Right forelimb (tissue), 1 donor: Measurements from ENCODE around the gene GYG2.
"Not testable (repeated sequence)": the region's sequence is repeated elsewhere in the genome, so short reads cannot be mapped to it uniquely, and the experiment has no call there.

Source experiments
- DNase-seq: peaks from one replicate; pipeline ENCODE4 v3.0.0-alpha.2; 2018

Gene GYG2

DNA sequence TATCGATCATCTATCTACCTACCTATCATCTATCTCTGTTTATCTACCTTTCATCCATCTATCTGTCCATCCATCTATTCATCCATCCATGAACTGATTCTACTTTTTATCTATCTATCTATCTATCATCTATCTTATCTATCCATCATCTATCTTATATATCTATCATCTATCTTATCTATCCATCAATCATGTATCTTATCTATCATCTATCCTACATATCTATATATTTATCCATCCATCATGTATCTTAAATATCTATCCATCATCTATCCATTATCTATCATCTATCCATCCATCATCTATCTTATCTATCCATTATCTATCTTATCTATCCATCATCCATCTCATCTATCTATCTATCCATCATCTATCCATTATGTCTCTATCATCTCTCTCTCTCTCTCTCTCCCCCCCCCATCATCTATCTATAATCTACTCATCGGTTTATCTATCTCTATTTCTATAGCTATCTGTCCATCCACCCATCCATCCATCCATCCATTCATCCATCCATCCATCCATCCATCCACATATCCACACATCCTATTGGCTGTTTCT is 79.5 kb downstream of the GYG2 start:
- DNase-seq: no peak

DNA sequence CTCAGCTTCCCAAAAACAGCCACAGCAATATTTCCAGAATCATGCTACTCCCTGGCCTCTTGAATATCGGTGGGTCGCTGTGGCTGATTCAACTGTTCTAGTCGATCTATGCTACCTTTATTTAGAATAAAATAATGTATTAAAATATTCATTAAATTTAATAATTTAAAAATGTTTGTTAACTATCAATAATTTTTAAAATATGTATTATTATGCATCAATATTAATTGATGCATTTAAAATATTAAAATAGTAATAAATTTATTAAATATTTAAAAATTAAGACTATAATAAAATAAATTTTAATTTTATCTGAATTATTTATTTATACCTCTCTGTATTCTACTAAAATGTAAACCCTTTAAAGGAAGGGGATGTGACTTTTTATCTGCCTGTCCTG is 81.4 kb downstream of the GYG2 start:
- no peak for DNase-seq

DNA sequence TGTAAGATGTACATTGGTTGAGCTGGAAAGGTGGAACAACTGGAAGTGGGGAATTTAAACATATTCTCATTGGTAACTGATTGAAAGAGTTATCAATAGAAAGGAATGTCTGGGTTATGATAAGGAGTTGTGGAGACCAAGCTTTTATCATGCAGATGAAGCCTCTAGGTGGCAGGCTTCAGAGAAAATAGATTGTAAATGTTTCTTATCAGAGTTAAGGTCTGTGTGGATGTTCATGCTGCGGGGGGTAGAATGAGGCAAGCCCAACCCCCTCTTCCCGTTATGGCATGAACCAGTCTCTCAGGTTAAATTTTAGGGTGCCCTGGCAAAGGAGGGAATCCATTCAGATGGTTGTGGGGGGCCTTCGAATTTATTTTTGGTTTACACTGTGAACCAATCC is 84.4 kb downstream of the GYG2 start:
- no peak for DNase-seq

- DNase-seq: no peak
Measured at GRCh38 chrX:2917767-2918166, 89.0 kb downstream of the GYG2 start.

DNA sequence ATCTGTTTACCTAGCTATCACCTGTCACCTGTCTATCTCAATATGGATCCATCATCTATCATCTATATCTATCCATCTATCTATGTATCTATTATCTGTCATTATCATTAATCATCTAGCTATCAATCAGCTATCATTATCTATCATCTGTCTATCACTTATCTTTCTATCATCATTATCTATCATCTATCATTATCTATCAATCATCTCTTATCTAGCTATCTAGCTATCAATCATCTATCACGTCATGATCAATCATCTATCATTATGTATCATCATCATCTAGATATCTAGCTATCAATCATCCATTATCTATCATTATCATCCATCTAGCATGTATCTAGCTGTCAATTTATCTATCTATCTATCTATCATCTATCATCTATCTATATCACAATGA is 92.5 kb downstream of the GYG2 start:
- no peak for DNase-seq

DNA sequence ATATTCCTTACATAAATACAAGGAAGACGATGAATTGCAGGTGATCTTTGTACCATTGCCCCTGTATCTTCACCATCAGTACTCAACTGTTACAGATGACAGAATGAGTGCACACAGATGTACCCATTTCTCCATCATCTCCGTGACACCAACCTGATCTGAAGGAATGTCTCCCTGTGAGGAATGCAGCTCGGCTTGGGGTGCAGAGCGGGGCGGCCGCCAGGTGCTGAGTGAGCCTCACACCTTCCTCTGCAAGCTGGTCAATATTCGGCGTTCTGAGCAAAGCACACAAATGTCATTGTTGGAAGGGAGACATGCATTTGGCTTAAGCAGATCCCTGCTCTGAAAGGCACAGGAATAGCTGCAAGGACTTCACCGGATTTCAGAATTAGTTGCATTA is 93.0 kb downstream of the GYG2 start:
- DNase-seq: no peak

- DNase-seq: no peak
Measured at GRCh38 chrX:2924151-2924550, 95.4 kb downstream of the GYG2 start.

GRCh38 chrX:2926255-2926654 is 97.5 kb downstream of the GYG2 start:
- not testable (repeated sequence) for DNase-seq

DNA sequence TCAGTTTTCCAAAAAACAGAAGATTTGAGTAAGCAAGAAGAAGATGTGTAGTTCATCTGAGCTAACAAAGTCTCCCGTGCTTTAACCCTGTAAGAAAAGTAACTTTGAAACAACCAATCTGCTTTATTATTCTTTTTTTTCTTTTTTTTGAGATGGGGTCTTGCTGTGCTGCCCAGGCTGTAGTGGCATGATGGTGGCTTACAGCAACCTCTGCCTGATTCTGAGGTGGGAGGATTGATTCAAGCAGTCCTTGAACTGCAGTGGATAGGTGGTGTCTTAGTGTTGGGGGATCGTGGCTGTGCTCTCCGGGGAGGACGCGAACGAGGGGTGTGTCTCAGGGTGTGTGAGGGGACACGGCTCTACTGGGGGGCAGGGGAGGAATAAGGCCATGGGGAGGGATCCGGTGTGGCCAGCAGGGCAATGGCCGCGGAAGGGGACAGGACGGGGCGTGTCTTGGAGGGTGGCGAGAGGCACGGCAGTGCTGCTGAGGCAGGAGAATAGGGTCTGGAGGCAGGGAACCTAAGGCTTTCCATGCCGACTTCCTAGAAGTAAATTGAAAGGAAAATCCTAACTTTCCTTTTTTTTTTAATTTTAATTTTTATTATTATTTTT is 98.0 kb downstream of the GYG2 start:
- no peak for DNase-seq

DNA sequence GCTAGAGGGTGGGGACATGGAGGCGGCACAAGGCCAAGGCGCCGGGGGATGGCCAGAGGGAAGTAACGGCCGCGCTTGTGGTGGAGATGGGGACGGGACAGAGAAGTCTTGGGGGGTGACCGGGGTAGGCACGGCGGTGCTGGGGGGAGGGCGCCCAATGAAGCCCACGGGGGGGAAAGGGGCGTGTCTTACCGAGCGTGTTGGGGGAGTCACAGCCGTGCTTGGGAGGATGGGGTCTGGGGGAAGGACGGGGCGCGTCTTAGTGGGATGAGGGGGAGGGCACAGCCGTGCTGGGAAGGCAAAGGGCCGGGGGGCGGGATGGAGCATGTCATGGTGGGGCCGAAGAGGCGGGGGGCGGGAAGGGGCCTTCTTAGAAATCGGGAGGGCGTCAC is 99.5 kb downstream of the GYG2 start:
- peak; percentile 82 for DNase-seq

DNA sequence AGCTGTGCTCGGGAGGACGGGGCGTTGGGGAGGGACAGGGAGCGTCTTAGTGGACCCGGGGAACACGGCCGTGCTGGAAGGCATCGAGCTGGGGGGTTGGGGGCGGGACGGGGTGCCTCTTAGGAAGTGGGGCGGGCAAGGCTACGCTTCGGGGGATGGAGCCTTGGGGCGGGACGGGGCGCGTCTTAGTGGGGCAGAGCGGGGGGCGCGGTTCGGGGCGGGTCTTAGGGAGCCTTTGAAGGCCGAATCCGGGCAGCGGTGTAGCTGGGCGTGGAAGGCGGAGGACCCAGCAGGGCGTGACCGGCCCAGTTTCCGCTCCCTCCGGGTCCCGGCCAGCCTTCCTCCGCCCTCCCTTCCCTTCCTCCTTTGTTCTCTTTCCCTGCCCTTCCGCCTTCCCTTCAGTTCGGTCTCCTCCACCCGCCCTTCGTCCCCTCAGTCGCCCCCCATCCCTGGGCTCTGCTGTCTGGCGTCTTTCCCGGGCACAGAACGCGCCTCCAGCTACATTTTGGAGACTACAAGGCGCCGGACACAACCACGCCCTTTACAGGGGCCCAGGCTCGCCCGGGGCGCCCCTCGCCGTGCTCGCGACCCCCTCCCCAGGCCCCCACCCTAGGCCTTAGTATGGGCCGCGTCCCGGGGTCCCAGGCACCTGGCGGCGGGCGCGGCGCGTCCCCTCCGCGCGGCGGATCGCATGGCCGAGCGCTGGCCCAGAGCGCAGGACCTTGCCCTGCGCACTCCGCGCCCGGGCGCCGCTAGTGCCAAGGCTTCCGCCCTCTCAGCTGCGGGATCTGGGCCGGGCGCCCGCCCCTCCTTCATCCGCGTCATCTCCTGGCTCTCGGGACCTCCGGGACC is 100.1 kb downstream of the GYG2 start, which contains the start of gene ARSD:
Gene ARSD, minus strand, starts transcription at position 757 of the 852 bp plus-strand sequence. Its CDS starts 64 bp downstream, at position 693.
- DNase-seq: peak; percentile 88

GRCh38 chrX:2931155-2931554 is 102.4 kb downstream of the GYG2 start:
- no peak for DNase-seq

DNA sequence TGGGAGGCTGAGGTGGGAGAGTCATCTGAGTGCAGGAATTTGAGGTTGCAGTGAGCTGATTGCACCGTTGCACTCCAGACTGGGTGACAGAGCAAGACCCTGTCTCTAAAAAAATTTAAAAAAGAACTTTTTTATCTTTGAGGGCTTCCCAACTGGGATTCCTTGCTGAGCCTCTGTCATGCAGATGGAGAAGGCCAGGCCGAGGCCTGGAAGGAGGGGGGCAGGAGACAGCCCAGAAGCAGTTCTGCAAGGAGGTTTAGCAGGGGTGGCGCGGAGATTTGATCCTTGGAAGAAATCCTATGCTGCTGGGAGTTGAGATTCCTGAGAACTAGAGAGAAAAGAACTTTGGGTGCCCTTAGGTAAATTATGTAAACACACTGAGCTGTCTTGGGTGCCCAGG is 102.9 kb downstream of the GYG2 start:
- no peak for DNase-seq
